Activated CD4-positive, alpha-beta memory T cell treated with anti-CD3 and anti-CD28 coated beads, Interleukin-2, amount 10 ng/mL, durations not matched to agents 7 days and 5 days (primary cell): ENCODE results near the gene FILIP1. TPM values are rescaled to one million over a fixed set of nuclear protein-coding genes. Genes with fewer than 3 reads are reported as not detected.

Source experiments
- CTCF ChIA-PET: fragments of 350-600 bp; sonication (Branson Sonifier 250); formaldehyde crosslinking; loops from one replicate; lab custom pipeline; 2021; ENCODE audit warnings: antibody characterized with exemption, inconsistent platforms; lab: Charles Lee
- POLR2A ChIA-PET: fragments of 350-600 bp; sonication (Branson Sonifier 250); formaldehyde crosslinking; loops from one replicate; lab custom pipeline; 2021; ENCODE audit warnings: antibody characterized with exemption; lab: Charles Lee
- DNase-seq: peaks from one replicate; pipeline ENCODE4 v3.0.0-alpha.2; 2020
- H3K27ac Mint-ChIP-seq: one replicate; pipeline ENCODE4 v1.8.0; 2021; ENCODE audit warnings: mild to moderate bottlenecking, mixed read lengths
- H3K27me3 Mint-ChIP-seq: one replicate; pipeline ENCODE4 v1.8.0; 2021; ENCODE audit warnings: mixed read lengths
- H3K36me3 Mint-ChIP-seq: one replicate; pipeline ENCODE4 v1.8.0; 2021; ENCODE audit warnings: low read depth, mixed read lengths
- H3K4me1 Mint-ChIP-seq: one replicate; pipeline ENCODE4 v1.8.0; 2021; ENCODE audit warnings: mixed read lengths
- H3K4me3 Mint-ChIP-seq: one replicate; pipeline ENCODE4 v1.8.0; 2021; ENCODE audit warnings: mild to moderate bottlenecking, mixed read lengths
- H3K9me3 Mint-ChIP-seq: one replicate; pipeline ENCODE4 v1.8.0; 2021; ENCODE audit warnings: mixed read lengths
- total RNA-seq, 2 experiments: library from RNA; stranded (reverse); gene quantifications; one replicate each; pipeline ENCODE4 v1.2.3, GENCODE V29; 2021

Gene FILIP1
- total RNA-seq, 2 experiments from 2014 or later = not detected

- Mint-ChIP-seq H3K27ac (no peak overlapping the region), H3K9me3 (no peaks in the 10 kb centered on the region), H3K36me3 (no peaks in the 10 kb centered on the region), H3K4me3 (no peak overlapping the region), H3K4me1 (no peaks in the 10 kb centered on the region), H3K27me3 (peaks cover 13% of the 10 kb centered on the region)
- ChIA-PET POLR2A (no interaction called here), CTCF (no interaction called here)
- DNase-seq = no peak
Observed at GRCh38 chr6:75402296-75402695, 91.3 kb downstream of the FILIP1 start.

- H3K4me3 Mint-ChIP-seq = no peak overlapping the region
- H3K4me1 Mint-ChIP-seq = no peaks in the 10 kb centered on the region
- no peak for DNase-seq
- peaks cover 7% of the 10 kb centered on the region for H3K27me3 Mint-ChIP-seq
- H3K27ac Mint-ChIP-seq = no peak overlapping the region
- no peaks in the 10 kb centered on the region for H3K36me3 Mint-ChIP-seq
- ChIA-PET POLR2A (no interaction called here), CTCF (no interaction called here)
- H3K9me3 Mint-ChIP-seq = no peaks in the 10 kb centered on the region
Observed at GRCh38 chr6:75397656-75398465, 95.7 kb downstream of the FILIP1 start.

GRCh38 chr6:75397171-75397570 lies 96.4 kb downstream of the FILIP1 start:
- H3K9me3 Mint-ChIP-seq = no peaks in the 10 kb centered on the region
- no peaks in the 10 kb centered on the region for H3K4me1 Mint-ChIP-seq
- H3K36me3 Mint-ChIP-seq = no peaks in the 10 kb centered on the region
- no peak overlapping the region for H3K4me3 Mint-ChIP-seq
- DNase-seq = no peak
- ChIA-PET CTCF (no interaction called here), POLR2A (no interaction called here)
- H3K27ac Mint-ChIP-seq = no peak overlapping the region
- H3K27me3 Mint-ChIP-seq = peaks cover 7% of the 10 kb centered on the region

- POLR2A ChIA-PET = no interaction called here
- H3K4me1 Mint-ChIP-seq = no peaks in the 10 kb centered on the region
- H3K36me3 Mint-ChIP-seq = no peaks in the 10 kb centered on the region
- DNase-seq = no peak
- H3K4me3 Mint-ChIP-seq = no peak overlapping the region
- peaks cover 7% of the 10 kb centered on the region for H3K27me3 Mint-ChIP-seq
- CTCF ChIA-PET = no interaction called here
- H3K9me3 Mint-ChIP-seq = no peaks in the 10 kb centered on the region
- no peak overlapping the region for H3K27ac Mint-ChIP-seq
Observed at GRCh38 chr6:75396005-75396800, 97.4 kb downstream of the FILIP1 start.

GRCh38 chr6:75393806-75394205 lies 99.8 kb downstream of the FILIP1 start:
- Mint-ChIP-seq H3K4me1 (no peaks in the 10 kb centered on the region), H3K4me3 (no peak overlapping the region), H3K27ac (no peak overlapping the region), H3K27me3 (peaks cover 3% of the 10 kb centered on the region), H3K36me3 (no peaks in the 10 kb centered on the region), H3K9me3 (no peaks in the 10 kb centered on the region)
- CTCF ChIA-PET = no interaction called here
- no peak for DNase-seq
- POLR2A ChIA-PET = no interaction called here

GRCh38 chr6:75391276-75391675 lies 102.3 kb downstream of the FILIP1 start:
- POLR2A ChIA-PET = no interaction called here
- Mint-ChIP-seq H3K27me3 (peaks cover 5% of the 10 kb centered on the region), H3K9me3 (no peaks in the 10 kb centered on the region), H3K4me3 (no peak overlapping the region), H3K36me3 (no peaks in the 10 kb centered on the region), H3K4me1 (no peaks in the 10 kb centered on the region), H3K27ac (no peak overlapping the region)
- DNase-seq = no peak
- CTCF ChIA-PET = no interaction called here

GRCh38 chr6:75386050-75386770 lies 107.4 kb downstream of the FILIP1 start:
- no peaks in the 10 kb centered on the region for H3K9me3 Mint-ChIP-seq
- CTCF ChIA-PET = interaction anchor here (0.7 kb wide), 1 partner anchor 162 kb away, joined by 3 read pairs; no protein-coding TSS in a partner anchor

GRCh38 chr6:75384116-75384515 lies 109.5 kb downstream of the FILIP1 start:
- no peaks in the 10 kb centered on the region for H3K36me3 Mint-ChIP-seq

More at GRCh38 chr6:75386050-75386770, 107.4 kb downstream of the FILIP1 start:
- Mint-ChIP-seq H3K4me1 (no peaks in the 10 kb centered on the region), H3K4me3 (no peak overlapping the region), H3K27ac (no peak overlapping the region), H3K27me3 (peaks cover 17% of the 10 kb centered on the region), H3K36me3 (no peaks in the 10 kb centered on the region)
- DNase-seq = no peak
- POLR2A ChIA-PET = no interaction called here

GRCh38 chr6:75382634-75382900 lies 111.0 kb downstream of the FILIP1 start:
- Mint-ChIP-seq H3K4me3 (no peak overlapping the region), H3K9me3 (no peaks in the 10 kb centered on the region), H3K4me1 (no peaks in the 10 kb centered on the region), H3K27me3 (peaks cover 24% of the 10 kb centered on the region), H3K36me3 (no peaks in the 10 kb centered on the region), H3K27ac (no peak overlapping the region)
- ChIA-PET POLR2A (no interaction called here), CTCF (no interaction called here)
- no peak for DNase-seq

More at GRCh38 chr6:75384116-75384515, 109.5 kb downstream of the FILIP1 start:
- DNase-seq = no peak
- H3K4me3 Mint-ChIP-seq = no peak overlapping the region
- H3K27ac Mint-ChIP-seq = no peak overlapping the region
- peaks cover 22% of the 10 kb centered on the region for H3K27me3 Mint-ChIP-seq
- H3K4me1 Mint-ChIP-seq = no peaks in the 10 kb centered on the region
- ChIA-PET CTCF (no interaction called here), POLR2A (no interaction called here)
- no peaks in the 10 kb centered on the region for H3K9me3 Mint-ChIP-seq

- CTCF ChIA-PET = no interaction called here
- Mint-ChIP-seq H3K27ac (no peak overlapping the region), H3K4me1 (no peaks in the 10 kb centered on the region)
Observed at GRCh38 chr6:75381877-75382633, 111.5 kb downstream of the FILIP1 start.

GRCh38 chr6:75379536-75379935 lies 114.1 kb downstream of the FILIP1 start:
- DNase-seq = no peak
- H3K4me1 Mint-ChIP-seq = no peaks in the 10 kb centered on the region
- no peak overlapping the region for H3K4me3 Mint-ChIP-seq
- ChIA-PET POLR2A (no interaction called here), CTCF (no interaction called here)
- H3K9me3 Mint-ChIP-seq = no peaks in the 10 kb centered on the region
- no peak overlapping the region for H3K27ac Mint-ChIP-seq
- peaks cover 31% of the 10 kb centered on the region for H3K27me3 Mint-ChIP-seq
- H3K36me3 Mint-ChIP-seq = no peaks in the 10 kb centered on the region

More at GRCh38 chr6:75381877-75382633, 111.5 kb downstream of the FILIP1 start:
- Mint-ChIP-seq H3K4me3 (no peak overlapping the region), H3K9me3 (no peaks in the 10 kb centered on the region), H3K27me3 (peaks cover 24% of the 10 kb centered on the region), H3K36me3 (no peaks in the 10 kb centered on the region)
- DNase-seq = no peak
- POLR2A ChIA-PET = no interaction called here

GRCh38 chr6:75378101-75378500 lies 115.5 kb downstream of the FILIP1 start:
- no peak for DNase-seq
- H3K9me3 Mint-ChIP-seq = no peaks in the 10 kb centered on the region
- H3K27me3 Mint-ChIP-seq = peaks cover 28% of the 10 kb centered on the region
- no peaks in the 10 kb centered on the region for H3K4me1 Mint-ChIP-seq
- no peak overlapping the region for H3K4me3 Mint-ChIP-seq
- H3K27ac Mint-ChIP-seq = no peak overlapping the region
- ChIA-PET POLR2A (no interaction called here), CTCF (no interaction called here)
- H3K36me3 Mint-ChIP-seq = no peaks in the 10 kb centered on the region

- CTCF ChIA-PET = no interaction called here
- H3K27ac Mint-ChIP-seq = no peak overlapping the region
- peaks cover 25% of the 10 kb centered on the region for H3K27me3 Mint-ChIP-seq
- POLR2A ChIA-PET = no interaction called here
- no peak for DNase-seq
- no peaks in the 10 kb centered on the region for H3K36me3 Mint-ChIP-seq
- H3K4me1 Mint-ChIP-seq = no peaks in the 10 kb centered on the region
- no peak overlapping the region for H3K4me3 Mint-ChIP-seq
- H3K9me3 Mint-ChIP-seq = no peaks in the 10 kb centered on the region
Observed at GRCh38 chr6:75377386-75377785, 116.2 kb downstream of the FILIP1 start.
